Measurements from ENCODE around the gene CHKA.

CHKA gene

DNA sequence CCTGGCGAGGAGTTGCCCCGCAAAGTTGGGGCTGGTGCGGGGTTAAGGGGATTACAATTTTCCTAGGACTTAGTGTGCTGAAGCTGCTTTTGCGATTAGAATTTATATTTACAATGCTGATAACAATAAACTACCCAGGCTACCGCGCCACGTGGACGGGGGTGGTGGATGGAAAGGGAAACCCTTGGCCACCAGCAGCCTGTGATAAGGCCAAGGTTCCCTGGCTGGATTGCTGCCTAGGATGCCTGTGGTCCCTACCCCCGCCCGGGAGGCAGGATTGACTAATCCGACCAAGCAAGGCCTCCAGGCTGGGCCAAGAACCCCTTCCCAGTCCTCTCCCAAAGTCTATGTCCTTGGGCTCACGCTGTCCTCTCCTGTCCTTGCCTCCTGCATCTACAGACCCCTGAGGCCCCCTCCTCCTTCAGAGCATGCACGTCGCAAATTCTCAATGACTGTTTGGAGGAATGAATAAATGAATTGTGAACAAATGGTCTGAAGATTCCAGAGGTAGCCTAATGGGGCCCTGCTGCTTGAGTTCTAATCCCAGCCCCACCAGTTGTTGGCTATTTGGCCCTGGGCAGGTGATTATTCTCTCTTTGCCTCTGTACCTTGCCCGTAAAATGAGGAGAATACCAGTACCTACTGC lies 7.6 kb upstream of the CHKA start:
- Histone ChIP-seq H3K4me3 (IDR thresholded peaks at IDR 0.05; ENCODE audit: insufficient read depth, low read depth, low read length) (no peak overlapping the region), H3K27me3 (ENCODE audit: insufficient read depth, low read depth) (no peaks in the 10 kb centered on the region), H2AFZ (ENCODE audit: low read depth) (no peak overlapping the region), H3K36me3 (ENCODE audit: insufficient read depth) (no peaks in the 10 kb centered on the region), H3K4me1 (ENCODE audit: low read depth, poor library complexity, severe bottlenecking) (no peaks in the 10 kb centered on the region), H3K79me2 (ENCODE audit: insufficient read depth, low read depth) (no peaks in the 10 kb centered on the region), H3K27ac (no peak overlapping the region), H3K9ac (no peak overlapping the region), H3K4me2 (no peak overlapping the region), H4K20me1 (ENCODE audit: insufficient read depth) (no peaks in the 10 kb centered on the region)
- TF ChIP-seq, protein P1, sequence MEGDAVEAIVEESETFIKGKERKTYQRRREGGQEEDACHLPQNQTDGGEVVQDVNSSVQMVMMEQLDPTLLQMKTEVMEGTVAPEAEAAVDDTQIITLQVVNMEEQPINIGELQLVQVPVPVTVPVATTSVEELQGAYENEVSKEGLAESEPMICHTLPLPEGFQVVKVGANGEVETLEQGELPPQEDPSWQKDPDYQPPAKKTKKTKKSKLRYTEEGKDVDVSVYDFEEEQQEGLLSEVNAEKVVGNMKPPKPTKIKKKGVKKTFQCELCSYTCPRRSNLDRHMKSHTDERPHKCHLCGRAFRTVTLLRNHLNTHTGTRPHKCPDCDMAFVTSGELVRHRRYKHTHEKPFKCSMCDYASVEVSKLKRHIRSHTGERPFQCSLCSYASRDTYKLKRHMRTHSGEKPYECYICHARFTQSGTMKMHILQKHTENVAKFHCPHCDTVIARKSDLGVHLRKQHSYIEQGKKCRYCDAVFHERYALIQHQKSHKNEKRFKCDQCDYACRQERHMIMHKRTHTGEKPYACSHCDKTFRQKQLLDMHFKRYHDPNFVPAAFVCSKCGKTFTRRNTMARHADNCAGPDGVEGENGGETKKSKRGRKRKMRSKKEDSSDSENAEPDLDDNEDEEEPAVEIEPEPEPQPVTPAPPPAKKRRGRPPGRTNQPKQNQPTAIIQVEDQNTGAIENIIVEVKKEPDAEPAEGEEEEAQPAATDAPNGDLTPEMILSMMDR (conservative IDR thresholded peaks at IDR 0.05; ENCODE audit: low read depth, low read length), result no peak

DNA sequence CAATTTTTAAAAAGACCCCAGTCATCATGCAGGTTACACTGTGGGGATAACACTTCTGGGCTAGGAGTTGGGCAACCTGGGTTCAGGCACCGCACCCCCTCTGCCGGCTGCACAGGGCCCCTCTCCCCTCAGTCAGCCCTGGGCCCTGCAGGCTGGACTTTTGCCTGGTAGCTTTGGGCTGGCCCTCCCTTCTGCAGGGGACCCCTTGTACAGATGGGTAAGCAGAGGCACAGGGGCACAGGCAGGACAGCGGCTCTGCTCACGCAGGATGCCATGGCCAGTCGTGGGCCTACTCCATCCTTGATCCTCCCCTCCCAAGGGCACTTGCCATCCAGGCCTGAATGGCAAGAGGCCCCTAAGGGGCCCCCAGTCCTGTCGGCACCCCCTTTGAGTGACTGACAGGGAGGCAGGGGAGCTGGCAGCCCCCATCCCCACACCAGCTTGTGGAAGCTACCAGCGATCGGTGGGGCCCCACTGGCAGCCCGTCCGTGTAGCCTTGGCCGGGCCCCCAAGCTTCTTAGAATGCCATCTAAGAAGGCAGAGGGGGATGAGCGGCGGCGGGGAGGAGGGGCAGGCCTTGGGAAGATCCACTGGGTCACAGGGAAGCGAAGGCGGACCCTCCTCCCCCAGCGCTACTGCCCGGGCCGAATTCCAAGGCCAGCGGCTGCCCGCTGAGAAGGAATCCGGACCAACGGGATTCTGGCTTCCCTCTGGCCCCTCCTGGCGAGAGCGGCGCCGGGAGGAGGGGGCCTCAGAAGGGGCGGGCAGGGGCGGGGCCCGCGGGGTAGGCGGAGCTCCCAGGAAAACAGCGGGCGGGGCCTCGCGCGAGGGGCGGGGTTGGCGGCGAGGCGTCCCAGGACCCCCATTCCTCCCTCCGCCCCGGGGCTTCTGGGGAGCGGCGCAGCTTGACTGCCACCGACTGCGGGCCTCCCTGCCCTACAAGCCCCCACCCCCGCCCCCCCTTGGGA lies 6.8 kb upstream of the CHKA start:
- Histone ChIP-seq H3K79me2 (ENCODE audit: insufficient read depth, low read depth) (no peaks in the 10 kb centered on the region), H3K27ac (no peak overlapping the region), H3K27me3 (ENCODE audit: insufficient read depth, low read depth) (no peaks in the 10 kb centered on the region), H3K4me2 (no peak overlapping the region), H4K20me1 (ENCODE audit: insufficient read depth) (no peaks in the 10 kb centered on the region), H2AFZ (ENCODE audit: low read depth) (no peak overlapping the region), H3K36me3 (ENCODE audit: insufficient read depth) (no peaks in the 10 kb centered on the region), H3K4me3 (IDR thresholded peaks at IDR 0.05; ENCODE audit: insufficient read depth, low read depth, low read length) (no peak overlapping the region), H3K4me1 (ENCODE audit: low read depth, poor library complexity, severe bottlenecking) (no peaks in the 10 kb centered on the region), H3K9ac (no peak overlapping the region)
- TF ChIP-seq, protein P1 (conservative IDR thresholded peaks at IDR 0.05; ENCODE audit: low read depth, low read length), result no peak

DNA sequence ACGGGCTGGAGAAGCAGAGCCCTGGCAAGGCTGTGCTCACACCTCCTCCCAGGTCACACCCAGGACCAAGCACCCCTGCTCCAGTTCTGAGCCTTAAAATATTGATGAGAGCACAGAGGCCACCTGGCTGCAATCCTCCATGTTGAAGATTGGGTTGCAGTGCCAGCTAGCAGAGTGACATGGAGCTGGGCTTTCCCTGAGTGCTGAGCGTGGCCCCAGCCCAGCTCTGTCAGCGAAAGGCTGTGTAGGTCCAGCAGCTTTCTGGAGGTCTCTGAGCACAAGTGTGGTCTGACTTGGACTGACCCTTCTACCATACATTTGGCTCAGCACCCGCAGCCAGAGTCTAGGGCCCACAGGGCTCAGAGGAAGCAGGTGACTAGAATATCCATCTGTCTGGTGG lies 4.0 kb upstream of the CHKA start:
- no peaks in the 10 kb centered on the region for H4K20me1 ChIP-seq (ENCODE audit: insufficient read depth)
- H3K79me2 ChIP-seq (ENCODE audit: insufficient read depth, low read depth), result peaks cover 2% of the 10 kb centered on the region; the same call in 1 of the 2 replicates
- no peak overlapping the region for H3K4me3 ChIP-seq (IDR thresholded peaks at IDR 0.05; ENCODE audit: insufficient read depth, low read depth, low read length)
- no peak overlapping the region for H2AFZ ChIP-seq (ENCODE audit: low read depth)
- H3K27ac ChIP-seq, result no peak overlapping the region
- TF ChIP-seq, protein P1 (conservative IDR thresholded peaks at IDR 0.05; ENCODE audit: low read depth, low read length), result no peak
- no peak overlapping the region for H3K9ac ChIP-seq
- no peak overlapping the region for H3K4me2 ChIP-seq
- H3K36me3 ChIP-seq (ENCODE audit: insufficient read depth), result no peaks in the 10 kb centered on the region
- no peaks in the 10 kb centered on the region for H3K27me3 ChIP-seq (ENCODE audit: insufficient read depth, low read depth)
- peaks cover 6% of the 10 kb centered on the region for H3K4me1 ChIP-seq (ENCODE audit: low read depth, poor library complexity, severe bottlenecking)

DNA sequence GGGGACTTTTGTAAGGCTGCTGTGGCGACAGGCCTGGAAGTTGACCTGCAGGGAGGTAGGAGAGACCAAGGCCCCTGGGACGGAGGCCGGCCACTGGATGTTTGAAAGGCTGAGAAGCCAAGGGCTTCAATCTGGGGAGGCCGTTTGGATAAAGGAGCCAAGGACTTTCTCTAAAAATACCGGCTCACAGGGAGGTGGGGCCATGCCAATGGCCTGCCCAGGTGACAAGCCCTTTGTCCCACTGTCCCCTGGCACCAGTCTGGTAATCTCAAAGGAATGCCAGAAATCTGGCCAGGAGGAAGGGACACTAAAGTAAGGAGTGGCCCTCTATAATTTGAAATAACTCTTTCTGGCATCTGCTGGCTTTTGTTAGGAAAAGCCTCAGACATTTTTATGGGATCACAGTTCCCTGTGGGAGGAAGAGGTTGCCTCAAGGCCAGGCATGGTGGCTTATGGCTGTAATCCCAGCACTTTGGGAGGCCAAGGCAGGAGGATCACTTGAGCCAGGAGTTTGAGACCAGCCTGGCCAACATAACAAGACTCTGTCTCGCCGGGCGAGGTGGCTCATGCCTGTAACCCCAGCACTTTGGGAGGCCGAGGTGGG lies 1.9 kb upstream of the CHKA start:
- H3K4me2 ChIP-seq, result no peak overlapping the region
- TF ChIP-seq, protein P1 (conservative IDR thresholded peaks at IDR 0.05; ENCODE audit: low read depth, low read length), result no peak

More for the DNA sequence above, 1.9 kb upstream of the CHKA start:
- Histone ChIP-seq H4K20me1 (ENCODE audit: insufficient read depth) (0 out of 2 replicates have a peak, but pooled peaks cover 3% of the 10 kb centered on the region), H3K79me2 (ENCODE audit: insufficient read depth, low read depth) (peaks cover 24% of the 10 kb centered on the region), H3K9ac (no peak overlapping the region), H3K36me3 (ENCODE audit: insufficient read depth) (no peaks in the 10 kb centered on the region), H3K4me1 (ENCODE audit: low read depth, poor library complexity, severe bottlenecking) (peaks cover 21% of the 10 kb centered on the region), H3K4me3 (IDR thresholded peaks at IDR 0.05; ENCODE audit: insufficient read depth, low read depth, low read length) (no peak overlapping the region), H3K27me3 (ENCODE audit: insufficient read depth, low read depth) (no peaks in the 10 kb centered on the region), H2AFZ (ENCODE audit: low read depth) (no peak overlapping the region), H3K27ac (no peak overlapping the region)
